C4-2B (cell line): ENCODE results near the gene SLC18A3.

Source experiments
- ZFX ChIP-seq: fragments of 450-650 bp; IDR thresholded peaks from 2 replicates; pipeline ENCODE4 v1.6.1; 2017
- TF ChIP-seq, protein P1 (sequence below): fragments of 450-650 bp; conservative IDR thresholded peaks from 2 replicates; pipeline ENCODE4 v1.5.1; 2017; ENCODE audit warnings: mild to moderate bottlenecking

DNA sequence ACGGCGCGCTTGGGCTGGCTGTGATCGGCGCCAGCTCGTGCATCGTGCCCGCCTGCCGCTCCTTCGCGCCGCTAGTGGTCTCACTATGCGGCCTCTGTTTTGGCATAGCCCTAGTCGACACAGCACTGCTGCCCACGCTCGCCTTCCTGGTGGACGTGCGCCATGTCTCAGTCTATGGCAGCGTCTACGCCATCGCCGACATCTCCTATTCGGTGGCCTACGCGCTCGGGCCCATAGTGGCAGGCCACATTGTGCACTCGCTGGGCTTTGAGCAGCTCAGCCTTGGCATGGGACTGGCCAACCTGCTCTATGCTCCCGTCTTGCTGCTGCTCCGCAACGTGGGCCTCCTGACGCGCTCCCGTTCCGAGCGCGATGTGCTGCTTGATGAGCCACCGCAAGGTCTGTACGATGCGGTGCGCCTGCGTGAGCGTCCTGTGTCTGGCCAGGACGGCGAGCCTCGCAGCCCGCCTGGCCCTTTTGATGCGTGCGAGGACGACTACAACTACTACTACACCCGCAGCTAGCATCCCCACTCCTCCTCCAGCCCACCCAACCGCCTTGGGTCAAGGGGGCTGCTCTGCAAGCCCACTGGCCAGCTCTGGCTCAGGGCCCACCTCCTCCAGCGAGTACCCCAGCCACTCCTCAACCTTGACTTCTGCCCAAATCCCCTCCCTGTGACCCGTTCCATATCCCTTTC lies 1.9 kb downstream of the SLC18A3 start:
- TF ChIP-seq, protein P1, sequence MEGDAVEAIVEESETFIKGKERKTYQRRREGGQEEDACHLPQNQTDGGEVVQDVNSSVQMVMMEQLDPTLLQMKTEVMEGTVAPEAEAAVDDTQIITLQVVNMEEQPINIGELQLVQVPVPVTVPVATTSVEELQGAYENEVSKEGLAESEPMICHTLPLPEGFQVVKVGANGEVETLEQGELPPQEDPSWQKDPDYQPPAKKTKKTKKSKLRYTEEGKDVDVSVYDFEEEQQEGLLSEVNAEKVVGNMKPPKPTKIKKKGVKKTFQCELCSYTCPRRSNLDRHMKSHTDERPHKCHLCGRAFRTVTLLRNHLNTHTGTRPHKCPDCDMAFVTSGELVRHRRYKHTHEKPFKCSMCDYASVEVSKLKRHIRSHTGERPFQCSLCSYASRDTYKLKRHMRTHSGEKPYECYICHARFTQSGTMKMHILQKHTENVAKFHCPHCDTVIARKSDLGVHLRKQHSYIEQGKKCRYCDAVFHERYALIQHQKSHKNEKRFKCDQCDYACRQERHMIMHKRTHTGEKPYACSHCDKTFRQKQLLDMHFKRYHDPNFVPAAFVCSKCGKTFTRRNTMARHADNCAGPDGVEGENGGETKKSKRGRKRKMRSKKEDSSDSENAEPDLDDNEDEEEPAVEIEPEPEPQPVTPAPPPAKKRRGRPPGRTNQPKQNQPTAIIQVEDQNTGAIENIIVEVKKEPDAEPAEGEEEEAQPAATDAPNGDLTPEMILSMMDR = no peak
- no peak for TF ChIP-seq ZFX
